ENCODE data around the gene TMEM120B.

Gene TMEM120B

GRCh38 chr12:121830588-121831265 is 118.2 kb downstream of the TMEM120B start:
- DNase-seq (ENCODE audit: low read depth in 2 of 2, low spot score in 1 of 2): no peak
